A673 (cell line): ENCODE measurements around the gene CAPG. TPM values are rescaled to one million over a fixed set of nuclear protein-coding genes. Genes with fewer than 3 reads are reported as not detected.

ENCODE experiments used
- BruUV-seq: library from RNA; stranded (reverse); fragments of 400-500 nt; replicated peaks from 2 replicates; lab custom pipeline; 2021; lab: Mats Ljungman, UMichigan
- CTCF ChIA-PET: fragments of 300-600 bp; sonication (Branson Sonifier 250); formaldehyde crosslinking; loops from one replicate; lab custom pipeline; 2022; ENCODE audit warnings: antibody characterized with exemption; lab: Charles Lee
- POLR2A ChIA-PET: fragments of 300-600 bp; sonication (Branson Sonifier 250); formaldehyde crosslinking; loops from one replicate; lab custom pipeline; 2022; ENCODE audit warnings: antibody characterized with exemption; ENCODE audit not compliant: low non-redundant PET; lab: Charles Lee
- DNase-seq: peaks from one replicate; pipeline ENCODE4 v3.0.0-alpha.2; 2015; ENCODE audit warnings: low spot score
- H3K27ac ChIP-seq: fragments of 200-600 bp; sonication (generic); 2 replicates; pipeline ENCODE4 v1.5.1; 2016; ENCODE audit warnings: mixed run types, low read depth, mild to moderate bottlenecking, mixed read lengths, antibody characterized with exemption, low read length; ENCODE audit not compliant: poor library complexity, severe bottlenecking
- H3K27me3 ChIP-seq: fragments of 200-600 bp; sonication (generic); replicated peaks from 2 replicates; pipeline ENCODE4 v1.6.1; 2017; ENCODE audit warnings: mixed run types, low read depth, mild to moderate bottlenecking, mixed read lengths, antibody characterized with exemption, low read length; ENCODE audit not compliant: insufficient read depth, poor library complexity
- H3K36me3 ChIP-seq: fragments of 200-600 bp; sonication (generic); 2 replicates; pipeline ENCODE4 v1.6.1; 2016; ENCODE audit warnings: mixed run types, mild to moderate bottlenecking, mixed read lengths, antibody characterized with exemption, low read length; ENCODE audit not compliant: insufficient read depth, poor library complexity, severe bottlenecking
- H3K4me1 ChIP-seq: fragments of 200-600 bp; sonication (generic); 2 replicates; pipeline ENCODE4 v1.6.1; 2017; ENCODE audit warnings: mixed run types, mild to moderate bottlenecking, mixed read lengths, antibody characterized with exemption, low read length; ENCODE audit not compliant: insufficient read depth, poor library complexity, severe bottlenecking
- H3K4me3 ChIP-seq: fragments of 200-600 bp; sonication (generic); 2 replicates; pipeline ENCODE4 v1.5.1; 2016; ENCODE audit warnings: low read depth, mixed run types, mild to moderate bottlenecking, mixed read lengths, low read length; ENCODE audit not compliant: poor library complexity, severe bottlenecking
- H3K9me3 ChIP-seq: fragments of 200-600 bp; sonication (generic); 2 replicates; pipeline ENCODE4 v1.6.1; 2016; ENCODE audit warnings: mixed run types, low read depth, mild to moderate bottlenecking, mixed read lengths, antibody characterized with exemption, low read length; ENCODE audit not compliant: poor library complexity, severe bottlenecking
- CTCF ChIP-seq: fragments of 300-800, 200-600 bp; sonication (generic); conservative IDR thresholded peaks from 2 replicates; pipeline ENCODE4 v1.5.1; 2017; ENCODE audit warnings: low read depth, mild to moderate bottlenecking, antibody characterized with exemption, low read length, moderate library complexity, mixed read lengths
- EZH2 ChIP-seq: fragments of 200-600 bp; sonication (generic); IDR thresholded peaks from 2 replicates; pipeline ENCODE4 v1.6.1; 2017; ENCODE audit warnings: borderline replicate concordance, low read depth, mild to moderate bottlenecking, mixed read lengths, antibody characterized with exemption, low read length; ENCODE audit not compliant: poor library complexity, severe bottlenecking
- intact Hi-C: fragments of 100-400 bp; cut with micrococcal nuclease; formaldehyde crosslinking; loops from one replicate; pipeline ENCODE4 v1.10.0; 2022; ENCODE audit not compliant: unreplicated experiment
- total RNA-seq: library from RNA; stranded (reverse); gene quantifications from 2 replicates; pipeline ENCODE4 v1.2.3, GENCODE V29; 2021

Gene CAPG
- total RNA-seq, 1 experiment from 2014 or later, result 156 TPM

- CTCF ChIA-PET, result no interaction called here
- Histone ChIP-seq H3K27me3 (no peaks in the 10 kb centered on the region), H3K36me3 (no peaks in the 10 kb centered on the region), H3K4me1 (peaks cover 41% of the 10 kb centered on the region), H3K4me3 (no peak overlapping the region), H3K27ac (no peak overlapping the region), H3K9me3 (no peaks in the 10 kb centered on the region)
- POLR2A ChIA-PET, result no interaction called here
- intact Hi-C loops, result no loop called here
- TF ChIP-seq CTCF (no peak), EZH2 (no peak)
- DNase-seq, result no peak
- no TSS peak for BruUV-seq
Observed at GRCh38 chr2:85411405-85411748, 1.2 kb upstream of the CAPG start.

GRCh38 chr2:85410584-85411404, 628 bp upstream of the CAPG start:
- Histone ChIP-seq H3K4me3 (no peak overlapping the region), H3K27me3 (no peaks in the 10 kb centered on the region), H3K36me3 (no peaks in the 10 kb centered on the region), H3K27ac (peak overlapping the region; percentile 12), H3K9me3 (no peaks in the 10 kb centered on the region), H3K4me1 (peaks cover 47% of the 10 kb centered on the region)
- intact Hi-C loops, result no loop called here
- TF ChIP-seq EZH2 (no peak), CTCF (no peak)
- BruUV-seq, result no TSS peak
- ChIA-PET POLR2A (no interaction called here), CTCF (no interaction called here)
- DNase-seq, result no peak

GRCh38 chr2:85405201-85406059, 4.7 kb downstream of the CAPG start:
- intact Hi-C loops, result no loop called here
- no TSS peak for BruUV-seq
- DNase-seq, result peak; percentile 91
- no peaks in the 10 kb centered on the region for H3K27me3 ChIP-seq
- H3K27ac ChIP-seq, result peak overlapping the region; percentile 65
- peak overlapping the region; percentile 15 for H3K4me3 ChIP-seq
- ChIA-PET CTCF (interaction anchor here (0.7 kb wide), 1 partner anchor 140 kb away, joined by 5 read pairs; no protein-coding TSS in a partner anchor), POLR2A (interaction anchor here (0.7 kb wide), 1 partner anchor 713 kb away, joined by 3 read pairs; no protein-coding TSS in a partner anchor)
- no peak for TF ChIP-seq EZH2
- no peak for TF ChIP-seq CTCF
- H3K4me1 ChIP-seq, result peaks cover 25% of the 10 kb centered on the region
- peaks cover 14% of the 10 kb centered on the region for H3K36me3 ChIP-seq
- no peaks in the 10 kb centered on the region for H3K9me3 ChIP-seq
